ENCODE data around the gene SLAMF9.

Gene SLAMF9

DNA sequence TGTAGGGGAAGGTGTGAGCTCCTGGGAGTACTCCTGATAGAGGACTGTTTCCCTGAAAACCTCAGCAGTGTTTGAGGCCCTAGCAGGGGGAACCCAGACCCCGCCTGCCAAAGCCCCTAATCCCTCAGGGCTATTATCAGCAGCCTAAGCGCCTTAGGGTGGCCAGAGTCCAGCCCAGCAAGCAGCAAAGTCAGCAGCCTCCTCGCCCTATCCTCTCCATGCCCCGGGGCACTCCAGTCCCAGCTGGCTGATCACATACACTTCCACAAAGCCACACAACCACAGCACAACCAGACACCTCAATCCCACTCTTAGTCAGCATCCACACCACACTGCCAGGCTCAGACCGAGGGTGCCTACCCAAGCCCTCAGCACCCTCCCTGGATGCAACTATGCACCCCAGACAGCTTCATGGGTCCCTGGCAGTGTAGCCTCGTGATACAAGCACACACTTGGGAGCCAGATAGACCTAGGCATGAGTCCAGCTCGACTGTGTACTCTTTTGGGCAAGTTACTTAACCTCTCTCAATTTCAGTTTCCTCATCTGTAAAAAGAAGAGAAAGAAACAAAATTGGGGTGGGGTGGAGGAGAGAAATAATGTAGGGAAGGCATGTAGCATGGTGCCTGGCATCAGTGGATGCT lies 15.7 kb downstream of the SLAMF9 start:
- no peak for DNase-seq (ENCODE audit: low read depth, low spot score)
- in situ Hi-C loops (cut with HindIII; ENCODE audit: low sequenced_read_pairs) = no loop called here
- H3K4me3 ChIP-seq (ENCODE audit: low read depth, low read length) = no peak overlapping the region
- TF ChIP-seq, protein P1, sequence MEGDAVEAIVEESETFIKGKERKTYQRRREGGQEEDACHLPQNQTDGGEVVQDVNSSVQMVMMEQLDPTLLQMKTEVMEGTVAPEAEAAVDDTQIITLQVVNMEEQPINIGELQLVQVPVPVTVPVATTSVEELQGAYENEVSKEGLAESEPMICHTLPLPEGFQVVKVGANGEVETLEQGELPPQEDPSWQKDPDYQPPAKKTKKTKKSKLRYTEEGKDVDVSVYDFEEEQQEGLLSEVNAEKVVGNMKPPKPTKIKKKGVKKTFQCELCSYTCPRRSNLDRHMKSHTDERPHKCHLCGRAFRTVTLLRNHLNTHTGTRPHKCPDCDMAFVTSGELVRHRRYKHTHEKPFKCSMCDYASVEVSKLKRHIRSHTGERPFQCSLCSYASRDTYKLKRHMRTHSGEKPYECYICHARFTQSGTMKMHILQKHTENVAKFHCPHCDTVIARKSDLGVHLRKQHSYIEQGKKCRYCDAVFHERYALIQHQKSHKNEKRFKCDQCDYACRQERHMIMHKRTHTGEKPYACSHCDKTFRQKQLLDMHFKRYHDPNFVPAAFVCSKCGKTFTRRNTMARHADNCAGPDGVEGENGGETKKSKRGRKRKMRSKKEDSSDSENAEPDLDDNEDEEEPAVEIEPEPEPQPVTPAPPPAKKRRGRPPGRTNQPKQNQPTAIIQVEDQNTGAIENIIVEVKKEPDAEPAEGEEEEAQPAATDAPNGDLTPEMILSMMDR (IDR thresholded peaks at IDR 0.05; ENCODE audit: low read depth, low read length) = no peak

GRCh38 chr1:159937054-159937750 lies 16.8 kb downstream of the SLAMF9 start:
- TF ChIP-seq, protein P1 (IDR thresholded peaks at IDR 0.05; ENCODE audit: low read depth, low read length) = no peak
- in situ Hi-C loops (cut with HindIII; ENCODE audit: low sequenced_read_pairs) = no loop called here
- no peak for DNase-seq (ENCODE audit: low read depth, low spot score)
- H3K4me3 ChIP-seq (ENCODE audit: low read depth, low read length) = no peak overlapping the region

DNA sequence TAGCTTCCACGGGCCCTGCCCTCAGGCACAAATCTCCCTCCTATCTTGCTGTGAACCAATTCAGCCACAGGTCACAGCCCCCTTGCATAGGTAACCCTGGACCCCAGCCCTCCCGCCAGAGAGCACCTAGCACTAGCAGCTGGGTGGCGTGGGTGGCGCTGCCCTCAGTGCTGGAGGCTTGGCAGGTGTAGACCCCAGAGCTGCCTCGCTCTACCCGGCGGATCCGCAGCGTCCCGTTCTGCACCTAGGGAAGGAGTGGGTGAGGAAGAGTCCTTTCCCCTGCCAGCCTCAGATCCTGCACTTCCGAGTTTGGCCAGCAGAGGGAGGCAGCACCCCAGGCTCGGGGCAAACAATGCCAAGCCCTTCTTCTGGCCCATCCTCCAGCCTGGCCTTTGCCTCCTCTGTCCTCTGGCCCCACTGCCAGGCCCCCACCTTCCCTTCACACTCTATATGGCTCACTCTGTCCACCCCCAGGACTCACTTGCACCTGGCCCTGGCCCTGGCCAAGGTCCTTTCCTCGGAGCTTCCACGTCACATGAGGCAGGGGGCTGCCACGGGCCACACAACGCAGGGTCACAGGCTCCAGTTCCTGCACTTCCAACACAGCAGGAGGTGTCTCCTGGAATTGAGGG lies 17.6 kb downstream of the SLAMF9 start:
- DNase-seq (ENCODE audit: low read depth, low spot score) = no peak
- in situ Hi-C loops (cut with HindIII; ENCODE audit: low sequenced_read_pairs) = no loop called here
- no peak overlapping the region for H3K4me3 ChIP-seq (ENCODE audit: low read depth, low read length)
- TF ChIP-seq, protein P1 (IDR thresholded peaks at IDR 0.05; ENCODE audit: low read depth, low read length) = peak; percentile 97

DNA sequence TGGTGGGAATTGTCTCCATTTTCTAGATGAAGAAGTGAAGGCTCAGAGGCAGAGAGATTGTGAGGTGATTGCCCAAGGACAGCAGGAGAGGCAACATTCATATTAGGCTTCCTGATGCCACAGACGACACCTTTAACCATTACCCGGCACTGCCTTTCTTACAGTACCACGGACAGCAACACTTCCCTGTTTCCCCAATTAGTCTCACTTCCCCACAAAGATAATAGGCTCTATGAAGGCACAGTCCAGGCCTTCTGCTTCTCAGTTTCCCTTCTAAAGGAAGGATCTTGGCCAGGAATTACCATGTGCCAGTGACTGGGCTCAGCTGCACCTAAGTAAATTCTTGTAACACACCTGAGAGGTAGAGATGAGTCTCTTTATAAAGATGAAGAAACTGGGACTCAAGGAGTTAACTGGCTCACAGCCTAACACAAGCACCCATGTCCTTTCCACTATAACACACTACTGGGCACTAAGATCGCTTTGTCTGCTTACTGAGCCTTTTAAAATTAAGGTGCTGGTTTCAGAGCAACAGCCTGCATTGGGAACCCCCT lies 18.2 kb downstream of the SLAMF9 start:
- TF ChIP-seq, protein P1 (IDR thresholded peaks at IDR 0.05; ENCODE audit: low read depth, low read length) = no peak
- no peak overlapping the region for H3K4me3 ChIP-seq (ENCODE audit: low read depth, low read length)
- DNase-seq (ENCODE audit: low read depth, low spot score) = no peak
- in situ Hi-C loops (cut with HindIII; ENCODE audit: low sequenced_read_pairs) = no loop called here

DNA sequence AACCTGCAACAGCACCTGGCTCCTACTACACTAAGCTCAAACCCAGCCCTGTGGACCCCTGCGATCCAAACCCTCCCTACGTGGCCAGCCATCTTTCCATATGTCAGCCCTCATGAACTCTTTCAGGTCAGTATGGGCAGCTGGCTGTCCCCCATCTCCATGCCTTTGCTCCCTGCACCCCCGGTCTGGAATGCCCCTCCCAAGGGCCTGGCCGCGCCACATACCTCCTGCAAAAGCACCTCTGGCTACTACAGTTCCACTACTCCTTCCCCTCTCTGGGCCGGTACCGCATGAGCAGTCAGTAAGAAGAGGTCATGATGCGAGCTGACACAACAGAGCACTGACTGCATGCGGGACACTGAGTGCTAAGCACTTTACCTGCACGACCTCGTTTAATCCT lies 18.7 kb downstream of the SLAMF9 start:
- TF ChIP-seq, protein P1 (IDR thresholded peaks at IDR 0.05; ENCODE audit: low read depth, low read length) = no peak
- no peak for DNase-seq (ENCODE audit: low read depth, low spot score)
- no peak overlapping the region for H3K4me3 ChIP-seq (ENCODE audit: low read depth, low read length)
- in situ Hi-C loops (cut with HindIII; ENCODE audit: low sequenced_read_pairs) = no loop called here

GRCh38 chr1:159934136-159935039 lies 19.6 kb downstream of the SLAMF9 start:
- in situ Hi-C loops (cut with HindIII; ENCODE audit: low sequenced_read_pairs) = no loop called here
- no peak for DNase-seq (ENCODE audit: low read depth, low spot score)
- no peak overlapping the region for H3K4me3 ChIP-seq (ENCODE audit: low read depth, low read length)
- TF ChIP-seq, protein P1 (IDR thresholded peaks at IDR 0.05; ENCODE audit: low read depth, low read length) = no peak
